Activated T-helper 1 cell treated with anti-CD3 and anti-CD28 coated beads, Interleukin-2, amount 50 U/mL, for 16 hours (primary cell): Measurements from ENCODE around the gene BRD7.

Source experiments
- DNase-seq, 2 donors: peaks; one replicate each; pipeline ENCODE4 v3.0.0-alpha.2; 2020; ENCODE audit warnings: low read depth in 1 of 2, low spot score in 1 of 2

The BRD7 gene

DNA sequence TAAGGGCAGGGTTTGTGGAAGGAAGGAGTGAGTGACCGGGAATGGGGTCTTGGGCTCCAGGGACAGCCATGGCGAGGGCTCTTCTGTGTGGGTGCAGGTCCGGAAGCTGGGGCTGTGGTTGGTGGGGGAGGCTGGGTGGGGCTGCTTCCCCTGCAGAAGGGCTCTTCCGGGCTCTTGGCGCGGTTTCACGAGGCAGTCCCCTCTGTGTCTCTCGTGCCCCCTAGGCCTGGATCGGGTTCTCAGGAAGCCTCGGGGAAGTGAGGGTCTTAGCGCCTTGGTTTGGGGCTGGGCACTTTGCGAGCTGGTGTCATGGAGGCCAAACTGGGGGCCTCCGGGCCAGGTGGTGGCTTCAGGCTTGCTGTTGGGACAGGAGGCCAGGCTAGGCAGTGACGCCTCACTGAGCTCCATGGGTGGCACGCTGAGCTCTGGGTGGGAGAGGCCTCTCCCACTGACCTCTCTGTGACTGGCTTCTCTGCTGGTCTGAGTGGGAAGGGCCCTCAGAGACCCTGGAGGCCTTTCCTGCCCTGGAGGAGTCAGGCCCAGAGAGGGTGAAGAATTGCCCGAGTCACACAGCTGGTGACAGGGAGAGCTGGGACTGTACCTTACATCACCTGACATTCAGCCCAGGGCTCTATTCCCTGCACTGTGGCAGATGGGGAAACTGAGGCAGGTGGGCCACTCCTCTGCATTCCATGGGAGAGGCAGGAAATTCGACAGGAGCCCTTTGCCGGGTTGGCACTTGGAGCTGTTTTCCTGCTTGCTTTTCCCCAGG lies 94.3 kb downstream of the BRD7 start:
- DNase-seq, result peak; percentile 25 to 40

DNA sequence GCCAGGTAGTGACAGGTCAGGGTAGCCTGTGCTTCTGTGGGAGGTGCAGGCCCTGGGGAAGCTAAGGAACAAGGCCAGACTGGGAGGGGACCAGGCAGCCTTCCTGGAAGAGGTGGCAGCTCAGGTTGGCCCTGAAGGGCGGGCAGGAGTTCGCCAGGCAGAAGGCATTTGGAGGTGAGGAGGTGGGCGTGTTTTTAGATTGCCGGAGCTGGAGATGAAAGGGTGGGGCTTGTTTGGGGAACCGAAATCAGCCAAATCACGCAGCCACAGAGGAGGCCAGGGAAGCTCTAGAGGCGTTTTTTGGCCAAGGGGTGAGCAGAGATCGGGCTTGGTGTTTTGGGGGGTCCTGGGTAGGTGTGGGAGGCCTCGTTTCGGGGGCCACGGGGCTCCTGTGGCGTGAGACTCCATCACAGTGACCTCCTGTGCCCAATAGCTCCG lies 94.9 kb downstream of the BRD7 start:
- no peak for DNase-seq

DNA sequence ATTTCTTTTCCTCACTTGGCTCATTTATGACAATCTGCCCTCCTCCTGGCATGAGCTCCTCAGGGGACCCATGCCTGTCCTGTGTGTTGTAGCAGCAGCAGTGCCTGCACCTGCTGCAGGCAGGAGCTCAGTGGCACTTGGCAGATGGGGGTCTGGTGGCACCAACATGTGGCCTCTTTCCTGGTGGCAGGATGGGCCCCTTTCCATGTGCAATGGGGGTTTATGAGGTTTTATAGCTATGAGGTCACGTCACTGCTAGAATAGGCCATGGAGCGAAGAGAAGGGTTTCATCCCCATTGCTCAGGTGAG lies 95.5 kb downstream of the BRD7 start:
- DNase-seq, result no peak

DNA sequence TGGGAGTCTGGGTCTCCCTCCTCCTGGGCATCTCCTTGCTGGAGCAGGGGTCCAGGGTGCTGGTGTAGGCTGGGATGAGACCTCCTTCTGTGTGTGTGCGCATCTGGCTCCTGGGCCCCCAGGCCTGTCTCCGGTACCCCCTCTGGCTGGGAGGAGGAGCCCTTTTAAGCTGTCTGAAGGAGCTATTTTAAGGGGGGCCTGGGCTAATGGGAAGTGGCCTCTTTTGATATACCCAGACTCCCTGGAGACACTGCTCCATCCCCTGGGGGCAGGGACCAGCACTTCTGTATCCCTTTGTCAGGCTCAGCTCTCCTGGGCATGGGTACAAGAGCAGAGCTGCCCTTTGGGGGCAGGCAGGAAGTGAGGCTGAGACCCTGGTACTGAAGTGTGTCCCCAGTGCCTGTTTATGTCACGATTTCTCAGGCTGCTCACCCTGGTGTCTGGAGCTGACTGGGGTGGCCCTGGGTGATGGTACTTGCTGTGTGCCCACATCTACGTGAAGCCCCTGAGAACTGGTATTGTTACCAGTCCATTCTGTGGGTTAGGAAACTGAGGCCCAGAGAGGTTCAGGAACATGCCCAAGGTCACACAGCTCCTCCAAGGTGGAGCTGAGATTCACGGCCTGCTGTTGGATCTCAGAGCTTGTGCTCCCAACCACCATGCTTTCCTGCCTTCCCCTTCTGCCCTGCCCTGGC lies 96.0 kb downstream of the BRD7 start:
- DNase-seq, result no peak

DNA sequence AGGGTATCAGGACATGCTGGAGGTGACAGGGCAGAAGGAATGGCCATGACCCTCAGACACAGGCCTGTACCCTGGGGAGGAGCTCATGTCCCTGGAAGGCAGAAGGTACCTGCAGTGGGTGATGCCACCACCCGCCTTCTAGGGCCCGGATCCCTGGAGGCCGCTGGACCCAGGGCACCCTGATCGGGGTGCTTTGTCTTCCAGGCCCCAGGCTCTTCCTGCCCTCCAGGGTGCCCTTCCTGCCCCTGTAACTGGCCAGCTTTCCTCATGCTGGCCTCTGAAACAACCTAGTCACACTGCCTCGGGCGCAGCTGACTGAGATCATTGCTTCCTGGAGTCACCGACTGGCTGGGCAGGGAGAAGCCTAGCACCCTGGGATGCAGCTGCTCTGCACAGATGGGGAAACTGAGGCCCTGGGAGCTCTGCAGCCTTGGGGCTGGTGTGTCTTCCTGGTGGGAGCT lies 96.6 kb downstream of the BRD7 start:
- no peak for DNase-seq

DNA sequence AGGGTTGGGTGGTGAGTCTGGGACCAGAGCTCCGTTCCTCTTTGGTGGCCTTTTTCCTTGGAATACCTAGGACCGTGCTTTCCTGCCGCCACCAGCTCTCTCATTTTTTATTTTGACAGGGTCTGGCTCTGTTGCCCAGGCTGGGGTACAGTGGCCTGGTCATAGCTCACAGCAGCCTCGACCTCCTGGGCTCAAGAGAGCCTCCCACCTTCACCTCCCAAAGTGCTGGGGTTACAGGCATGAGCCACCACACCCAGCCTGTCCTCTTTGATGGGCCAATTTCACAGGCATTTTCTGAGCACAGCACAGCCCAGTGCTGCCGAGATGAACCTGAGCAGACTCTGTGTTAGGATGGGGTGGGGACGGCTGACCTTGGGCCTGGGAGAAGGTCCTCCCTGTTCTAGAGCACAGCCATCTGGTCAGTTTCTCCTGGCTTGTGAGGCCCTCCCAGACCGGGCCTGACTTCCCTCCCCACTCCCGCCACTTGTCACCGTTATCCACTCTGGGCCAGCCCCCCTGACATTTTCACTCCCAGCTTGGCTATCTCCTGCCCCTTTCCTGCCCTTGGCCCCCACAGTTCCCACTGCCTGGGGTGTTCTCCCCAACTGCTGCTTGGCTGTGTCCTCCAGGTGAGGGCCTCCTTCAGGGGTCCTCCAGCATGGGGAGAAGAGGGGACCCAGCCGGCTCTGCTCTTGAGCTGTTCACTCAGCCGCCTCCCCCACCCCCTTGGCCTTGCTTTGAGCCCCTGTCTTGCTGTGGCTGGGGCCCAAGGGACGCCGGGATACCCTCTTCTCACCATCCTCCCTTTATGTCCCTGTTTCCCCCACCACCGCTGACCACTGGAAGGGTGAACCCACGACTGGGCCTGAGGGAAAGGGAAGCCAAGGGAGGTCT lies 97.4 kb downstream of the BRD7 start:
- no peak for DNase-seq

DNA sequence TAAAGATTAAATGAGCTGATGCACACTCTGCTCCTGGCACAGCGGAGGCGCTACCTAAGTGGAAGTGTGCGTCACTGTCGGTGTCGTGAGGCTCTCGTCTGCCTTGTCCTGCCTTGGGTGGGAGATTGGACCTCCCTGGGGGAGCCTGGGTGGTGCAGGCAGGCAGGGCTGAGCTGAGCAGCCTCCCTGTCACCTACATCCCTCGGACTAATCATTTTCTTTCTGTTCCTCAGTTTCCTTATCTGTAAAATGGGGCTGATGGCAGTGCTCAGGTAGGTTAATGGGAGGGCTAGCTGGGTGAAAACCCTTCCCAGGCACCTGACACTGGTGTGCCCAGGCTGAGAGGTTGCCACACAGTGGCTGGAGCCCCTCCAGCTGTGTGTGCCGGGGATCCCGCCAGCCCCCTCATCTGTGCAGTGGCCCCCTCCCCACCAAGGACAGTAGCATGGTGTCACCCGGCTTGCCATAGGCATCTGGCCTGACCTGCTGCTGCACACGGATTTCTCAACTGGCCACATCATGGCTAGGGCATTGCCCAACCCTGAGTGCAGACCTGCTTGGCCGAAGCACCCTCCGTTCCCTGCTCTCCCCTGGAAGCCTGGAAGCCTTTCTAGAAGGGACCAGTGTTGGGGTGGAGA lies 98.2 kb downstream of the BRD7 start:
- no peak for DNase-seq

DNA sequence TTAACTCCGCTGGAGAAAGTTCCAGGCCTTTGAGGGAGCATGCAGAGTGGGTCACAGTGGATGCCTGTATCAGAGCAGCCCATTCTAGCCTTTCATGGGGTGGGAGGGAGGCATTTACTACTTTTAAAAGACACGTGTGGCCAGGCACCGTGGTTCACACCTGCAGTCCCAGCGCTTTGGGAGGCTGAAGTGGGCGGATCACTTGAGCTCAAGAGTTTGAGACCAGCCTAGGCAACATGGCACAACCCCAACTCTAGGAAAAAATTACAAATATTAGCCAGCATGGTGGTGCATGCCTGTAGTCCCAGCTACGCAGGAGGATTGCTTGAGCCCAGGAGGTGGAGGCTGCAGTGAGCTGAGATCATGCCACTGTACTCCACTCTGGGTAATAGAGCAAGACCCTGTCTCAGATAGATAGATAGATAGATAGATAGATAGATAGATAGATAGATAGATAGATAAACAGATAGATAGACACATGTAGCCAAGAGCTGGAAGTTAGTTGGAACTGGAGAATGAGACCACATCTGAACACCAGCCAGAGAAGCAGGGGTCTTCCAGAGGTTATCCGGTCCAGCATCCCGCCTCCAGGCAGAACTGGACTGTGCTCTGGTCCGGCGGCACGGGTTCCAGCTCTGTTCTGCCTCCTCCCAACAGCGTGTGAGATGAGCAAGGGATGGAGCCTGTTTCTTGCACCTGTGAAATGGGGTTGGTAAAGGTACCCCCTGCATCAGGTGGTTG lies 98.8 kb downstream of the BRD7 start:
- DNase-seq, result no peak

DNA sequence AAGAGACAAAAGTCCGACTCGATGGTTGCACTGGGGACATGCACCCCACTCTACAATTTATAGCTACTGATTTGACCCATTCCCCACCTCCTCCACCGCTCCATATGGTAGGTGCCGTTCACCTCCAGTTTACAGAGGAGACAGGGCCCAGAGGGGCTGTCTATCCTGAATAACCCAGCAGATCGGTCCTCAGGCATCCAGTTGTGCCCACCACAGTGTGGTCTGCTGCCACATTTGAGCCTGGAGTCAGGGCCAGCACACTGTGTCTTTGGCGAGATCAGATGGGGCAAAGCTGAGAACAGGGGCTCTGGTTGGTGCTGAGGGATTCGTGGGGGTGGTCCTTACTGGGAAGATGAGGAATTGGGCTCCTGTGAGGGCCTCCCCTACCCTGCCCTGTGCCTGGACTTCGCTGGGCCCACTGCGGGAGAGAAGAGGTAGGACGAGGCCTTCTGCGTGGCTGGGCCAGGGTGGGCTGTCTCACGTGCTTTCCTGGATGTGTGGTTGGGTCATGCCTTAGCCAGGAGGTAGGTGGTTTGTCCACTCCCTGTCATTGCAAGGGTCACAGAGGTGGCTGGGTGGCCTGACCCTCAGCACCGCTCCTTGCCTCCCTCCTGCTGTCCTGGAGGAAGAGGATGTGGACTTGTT lies 99.6 kb downstream of the BRD7 start:
- DNase-seq, result no peak

DNA sequence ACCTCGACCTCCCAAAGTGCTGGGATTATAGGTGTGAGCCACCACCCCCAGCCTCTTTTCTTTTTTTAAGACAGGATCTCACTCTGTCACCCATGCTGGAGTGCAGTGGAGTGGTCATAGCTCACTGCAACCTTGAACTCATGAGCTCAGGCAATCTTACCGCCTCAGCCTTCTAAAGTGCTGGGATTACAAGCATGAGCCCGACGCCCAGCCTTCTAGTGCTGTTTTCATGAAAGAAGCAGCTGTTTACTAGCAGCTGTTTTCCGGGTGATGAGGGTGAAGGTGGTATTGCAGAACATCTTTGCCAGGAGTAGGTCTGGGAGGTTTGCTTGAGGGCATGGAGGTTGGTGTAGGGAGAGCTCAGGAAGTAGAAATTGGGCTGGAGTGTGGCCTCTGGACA lies 100.4 kb downstream of the BRD7 start:
- no peak for DNase-seq

DNA sequence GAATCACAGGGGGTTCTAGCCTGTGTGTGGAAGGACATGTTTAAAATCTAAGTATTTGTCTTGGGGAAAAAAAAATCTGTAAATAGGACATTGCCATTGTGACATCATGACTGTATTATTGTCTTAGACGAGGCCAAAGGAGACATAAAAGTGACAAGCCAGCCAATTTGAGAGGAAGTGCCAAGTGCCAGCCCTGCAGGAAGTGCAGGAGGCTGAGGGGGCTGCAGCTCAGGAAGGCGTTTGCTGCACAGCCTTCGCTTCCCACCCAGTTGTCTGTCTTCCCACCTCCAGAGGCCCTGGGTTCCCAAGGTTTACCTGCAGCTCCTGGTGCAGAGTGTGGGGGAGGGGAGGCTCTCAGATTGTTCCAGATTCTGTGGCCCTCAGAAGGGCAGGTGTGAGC lies 101.1 kb downstream of the BRD7 start:
- no peak for DNase-seq

DNA sequence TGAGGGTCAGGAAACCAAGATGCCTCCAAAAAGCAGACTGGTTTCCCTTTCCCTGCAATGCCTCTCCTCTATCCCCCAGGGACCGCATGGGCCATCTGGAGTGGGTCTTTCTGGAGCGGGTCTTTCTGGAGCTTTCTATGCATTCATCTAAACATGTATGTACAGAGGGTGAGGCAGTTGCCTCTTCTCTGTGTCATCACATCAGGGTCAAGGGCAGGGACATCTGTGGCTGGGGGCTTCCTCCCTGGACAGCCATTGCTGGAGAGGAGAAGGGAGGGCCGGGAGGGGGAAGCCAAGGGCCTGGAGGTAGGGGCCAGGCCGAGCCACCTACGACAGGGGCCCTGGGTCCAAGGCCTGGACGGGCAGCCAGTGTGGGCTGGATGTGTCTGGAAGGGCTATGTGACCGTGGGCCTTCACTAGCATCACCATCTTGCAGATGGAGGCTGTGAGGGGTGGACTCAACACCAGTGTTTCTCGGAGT lies 101.6 kb downstream of the BRD7 start:
- DNase-seq, result no peak

DNA sequence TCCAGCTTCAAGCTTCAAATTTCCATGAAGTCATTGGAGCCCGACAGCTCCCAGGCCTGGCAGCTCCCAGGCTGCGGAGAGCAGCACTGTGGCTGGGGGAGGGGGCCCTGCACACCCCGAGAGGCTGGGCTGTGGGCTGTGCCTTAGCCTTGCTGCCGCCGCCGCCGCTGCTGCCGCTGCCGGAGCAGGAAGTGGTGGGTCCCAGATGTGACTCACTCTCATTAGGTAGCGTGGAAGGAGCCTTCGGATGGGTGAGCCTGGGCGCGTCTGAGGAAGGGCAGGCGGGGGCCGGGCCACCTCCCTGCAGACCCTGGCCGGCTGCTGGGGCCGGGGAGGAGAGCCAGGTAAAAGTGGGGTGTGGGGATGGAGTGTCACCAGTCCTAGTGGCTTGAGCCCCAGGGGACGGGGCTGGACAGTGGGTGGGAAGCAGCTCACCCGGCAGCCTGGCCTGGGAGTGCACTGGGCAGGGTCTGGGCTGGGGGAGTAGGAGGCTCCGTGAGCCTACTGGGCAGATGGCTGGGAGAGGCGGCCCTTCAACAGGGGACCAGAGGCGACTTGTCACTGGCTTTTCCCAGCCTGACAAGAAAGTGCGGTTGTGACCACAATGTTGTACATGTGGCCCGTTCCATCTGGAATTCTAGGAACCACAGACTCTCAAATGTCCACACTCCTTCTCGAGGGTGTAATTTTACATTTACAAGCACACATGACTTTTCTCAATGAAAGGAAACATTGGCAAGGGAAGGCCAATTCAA lies 102.3 kb downstream of the BRD7 start, which contains the start of gene ADCY7:
TSS of gene ADCY7 (plus strand) at position 215 of the 755 bp plus-strand sequence. CDS start 21,629 bp downstream, outside the sequence.
- DNase-seq, result peak; percentile 74
